ENCODE data around the gene GRB10.

GRB10 gene

DNA sequence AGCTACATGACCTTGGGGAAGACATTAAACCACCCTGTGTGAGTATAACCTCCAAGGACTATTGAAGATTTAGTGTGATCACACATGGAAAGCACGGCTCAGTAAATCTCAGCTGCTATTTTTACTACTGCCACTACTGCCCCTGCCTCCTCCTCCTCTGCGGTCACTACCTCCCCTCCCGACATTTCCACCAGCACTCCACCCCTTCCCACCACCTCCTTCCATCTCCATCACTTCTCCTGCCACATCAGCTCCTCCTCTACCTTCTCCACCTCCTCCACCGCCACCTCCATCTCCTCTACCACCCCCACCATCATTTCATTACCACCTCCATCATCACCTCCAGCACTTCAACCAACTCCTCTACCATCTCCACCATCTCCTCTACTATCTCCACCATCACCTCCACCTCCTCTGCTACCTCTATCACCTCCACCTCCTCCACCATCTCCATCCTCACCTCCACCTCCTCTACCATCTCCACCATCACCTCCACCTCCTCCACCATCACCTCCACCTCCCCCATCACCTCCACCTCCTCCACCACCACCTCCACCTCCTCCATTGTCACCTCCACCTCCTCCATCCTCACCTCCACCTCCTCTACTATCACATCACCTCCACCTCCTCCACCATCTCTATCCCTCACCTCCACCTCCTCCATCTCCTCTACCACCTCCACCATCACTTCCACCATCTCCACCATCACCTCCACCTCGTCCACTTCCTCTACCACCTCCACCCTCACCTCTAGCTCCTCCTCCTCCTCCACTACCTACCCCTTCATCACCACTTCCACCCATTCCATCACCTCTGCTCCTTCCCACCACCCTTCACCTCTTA, 69.4 kb downstream of the GRB10 start:
- no peak for DNase-seq

DNA sequence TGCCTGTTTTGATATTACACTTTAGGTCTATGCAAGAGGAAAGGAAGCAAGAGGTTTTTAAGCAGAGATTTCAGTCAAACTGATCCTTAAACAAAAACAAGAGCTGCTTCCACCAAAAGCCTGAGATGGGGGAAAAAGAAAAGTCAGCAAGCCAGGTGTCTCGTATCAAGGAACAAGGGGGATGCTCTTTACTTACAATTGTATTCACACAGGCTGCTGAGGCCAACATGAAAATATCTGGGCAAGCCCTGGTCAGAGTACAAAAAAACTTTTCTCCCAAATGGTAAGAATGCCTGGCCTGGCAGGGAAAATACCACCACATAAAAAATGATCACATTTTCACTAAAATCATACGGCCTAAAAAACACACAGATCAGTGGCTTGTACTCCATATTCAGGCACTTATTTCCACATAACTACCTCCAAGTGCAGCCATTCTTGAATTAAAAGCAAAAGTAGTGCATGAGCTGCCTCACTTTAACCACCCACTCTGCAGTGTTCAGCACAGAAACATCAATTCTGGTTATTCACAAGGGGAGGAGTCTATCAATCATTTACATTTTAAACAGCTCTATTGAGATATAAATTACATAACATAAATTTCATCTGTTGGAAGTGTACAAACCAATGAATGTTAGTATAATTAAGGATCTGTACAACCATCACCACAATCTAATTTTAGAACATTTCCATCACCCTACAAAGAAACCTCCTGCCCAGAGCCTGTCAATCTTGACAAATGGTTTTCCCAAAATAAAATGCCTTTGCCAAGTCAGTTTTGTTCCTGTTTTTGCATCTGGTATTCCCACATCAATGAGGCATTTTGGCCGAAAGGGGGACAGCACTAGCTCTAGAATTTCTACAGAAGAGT, 70.2 kb downstream of the GRB10 start:
- DNase-seq: no peak

DNA sequence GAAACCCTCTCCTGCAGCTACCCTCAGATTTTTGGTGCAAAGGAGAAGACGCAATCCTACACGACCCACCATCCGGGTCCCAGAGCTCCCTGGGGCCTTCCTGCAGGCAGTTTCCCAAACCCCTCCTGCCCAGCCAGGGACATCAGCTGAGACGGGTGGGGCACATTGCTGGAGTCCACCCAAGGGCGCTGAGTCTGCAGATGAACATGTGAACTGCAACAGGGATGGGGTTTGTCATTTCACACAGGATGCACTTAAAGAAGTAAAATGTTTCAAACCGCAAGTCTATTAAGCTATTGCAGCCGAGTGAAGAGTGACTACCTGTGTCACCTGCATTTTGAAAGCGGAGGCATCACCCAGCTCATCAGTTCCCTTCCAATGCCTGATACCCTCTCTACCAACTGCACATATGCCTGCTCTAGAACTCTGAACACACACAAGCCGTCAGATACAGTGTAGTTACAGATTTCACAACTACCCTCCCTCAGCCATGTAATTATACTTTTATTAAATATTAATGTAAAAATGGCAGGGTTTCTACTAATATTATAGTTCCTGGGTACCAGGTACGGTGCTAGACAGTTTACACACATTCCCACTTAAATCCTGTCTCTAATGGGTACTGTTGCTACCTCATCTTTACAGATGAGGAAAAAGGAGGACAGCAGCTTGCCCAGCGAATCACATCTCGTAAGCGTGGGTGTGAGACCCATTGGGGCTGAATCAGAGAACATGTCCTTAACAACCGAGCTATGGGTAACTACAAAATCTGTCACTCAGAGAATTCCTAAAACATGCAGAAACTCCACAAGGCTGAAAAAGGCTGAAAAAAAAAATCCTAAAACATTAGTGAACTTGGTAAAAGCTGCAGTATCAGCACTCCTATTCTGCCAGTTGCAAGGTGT, 71.2 kb downstream of the GRB10 start:
- no peak for DNase-seq

DNA sequence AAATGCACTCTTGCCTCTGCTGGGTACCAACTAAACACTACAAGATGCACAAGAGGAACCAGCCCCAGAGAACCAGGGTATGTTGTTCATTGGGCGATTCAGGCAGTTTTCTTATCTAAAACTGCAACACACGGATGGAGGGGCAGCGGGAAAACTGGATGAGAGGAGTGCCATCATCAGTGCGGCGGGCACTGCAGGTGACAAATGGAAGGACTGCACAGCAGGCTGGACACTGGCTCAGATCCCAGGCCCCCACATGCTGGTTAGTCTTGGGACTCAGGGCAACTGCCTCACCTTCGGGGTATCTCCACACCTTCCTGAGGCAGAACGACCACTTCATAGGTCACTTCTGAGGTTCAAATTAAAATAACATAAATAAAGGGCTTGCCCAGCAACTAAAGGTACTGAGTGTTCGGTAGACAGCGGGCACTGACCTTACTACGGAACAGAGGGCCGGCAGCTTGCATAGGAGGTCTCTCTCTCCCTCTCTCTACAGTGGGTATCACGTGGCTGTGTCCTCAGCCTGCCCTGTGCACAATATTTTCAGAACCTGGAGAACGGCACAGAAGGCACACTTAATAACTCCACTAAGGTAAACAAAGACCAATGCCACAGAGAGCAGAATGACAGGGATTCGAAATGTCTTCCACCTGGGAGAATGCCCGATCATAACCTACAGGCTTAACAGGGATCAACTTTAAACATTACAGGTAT, 72.1 kb downstream of the GRB10 start:
- no peak for DNase-seq

DNA sequence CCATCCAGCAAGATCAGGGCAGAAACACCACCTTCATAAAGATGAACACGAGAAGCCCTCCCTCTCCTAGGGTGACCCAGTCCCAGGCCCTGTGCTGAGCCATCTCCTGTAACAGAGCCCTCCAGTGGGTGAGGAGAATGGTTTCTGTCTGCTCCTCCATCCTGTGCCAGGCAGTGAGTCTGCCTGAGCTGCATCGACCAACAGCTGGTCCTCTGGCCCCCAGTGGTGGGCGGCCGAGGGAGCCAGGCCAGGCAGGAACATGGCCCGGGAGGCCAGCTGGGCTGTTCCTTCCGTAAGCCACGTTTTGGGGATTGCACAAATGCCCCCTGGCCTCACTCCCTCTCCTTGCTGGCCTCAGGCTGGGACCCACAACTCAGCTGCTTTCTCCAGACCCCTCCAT, 73.5 kb downstream of the GRB10 start:
- DNase-seq: no peak

DNA sequence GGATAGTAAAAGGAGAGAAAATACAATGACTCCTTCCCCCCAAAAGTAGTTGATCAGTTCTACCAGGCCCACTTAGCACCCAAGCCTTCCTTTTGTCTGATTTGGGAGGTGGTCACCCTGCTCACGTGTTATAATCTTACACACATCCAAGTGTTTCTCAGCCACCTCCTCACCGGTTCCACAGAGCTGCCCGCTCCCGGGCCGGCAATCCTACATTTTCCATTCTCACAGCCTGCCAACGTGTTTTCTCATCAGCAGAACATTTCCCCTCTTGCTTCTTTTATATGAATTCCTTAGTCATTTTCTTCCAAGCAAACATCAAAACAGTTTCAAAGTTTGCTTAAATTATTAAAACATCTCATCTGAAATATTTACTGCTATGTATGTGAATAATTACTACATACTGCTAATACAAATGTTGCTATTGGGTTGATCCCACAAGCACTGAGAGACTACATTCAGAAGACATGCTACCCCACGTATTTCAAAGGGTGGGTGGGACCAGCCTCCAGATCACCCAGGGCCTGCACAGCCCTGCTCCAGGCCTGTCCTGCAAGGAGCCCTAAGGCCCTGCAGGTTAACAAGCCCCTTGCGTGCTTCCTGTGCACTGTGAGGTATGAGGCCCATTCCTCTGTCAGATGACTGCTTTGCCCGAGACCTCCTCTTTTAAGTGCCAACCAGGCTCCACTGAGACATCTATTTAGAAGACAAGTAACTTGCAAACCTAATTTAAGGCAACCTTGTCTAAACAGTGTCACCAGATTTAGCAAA, 75.3 kb downstream of the GRB10 start:
- DNase-seq: no peak

DNA sequence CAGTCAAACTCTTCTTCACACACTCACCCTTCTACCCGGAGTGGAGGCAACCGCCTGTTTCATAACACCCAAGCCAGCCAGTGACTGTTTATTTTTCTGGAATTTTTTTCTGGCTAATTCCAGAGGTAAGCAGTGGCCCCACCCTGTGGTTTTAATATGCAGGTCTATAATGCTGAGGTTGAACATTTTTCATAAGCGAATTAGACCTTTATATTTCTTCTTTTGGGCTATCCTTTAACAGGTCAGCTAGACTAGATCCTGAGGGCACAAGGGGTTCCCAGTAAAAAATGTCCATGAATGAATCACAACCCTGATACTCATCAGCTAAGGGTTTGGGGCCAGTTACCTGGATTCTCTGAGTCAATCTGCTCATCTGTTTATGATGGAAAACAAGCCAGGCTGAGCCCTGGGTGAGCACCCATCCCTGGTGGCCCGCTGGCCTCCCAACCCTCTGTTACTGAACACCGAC, 76.2 kb downstream of the GRB10 start:
- DNase-seq: no peak

DNA sequence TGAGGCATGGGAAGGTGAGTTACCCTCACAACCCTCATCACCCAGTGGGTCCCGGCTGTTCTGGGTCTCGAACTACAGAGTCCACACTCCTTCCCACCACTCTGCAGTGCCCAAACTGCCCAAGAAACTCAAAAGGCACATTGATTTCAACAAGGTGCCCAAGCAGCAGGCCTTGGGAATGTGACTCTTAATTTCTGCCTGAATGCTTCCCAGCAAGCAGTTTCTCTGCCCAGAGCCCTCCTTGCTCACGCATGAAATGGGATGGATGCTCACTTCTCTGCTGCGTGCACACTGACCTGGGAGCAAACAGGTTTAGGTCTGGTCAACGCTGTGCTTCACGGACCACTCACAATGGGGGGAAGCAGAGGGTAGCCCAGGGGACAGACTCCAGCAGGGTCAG, 77.9 kb downstream of the GRB10 start:
- DNase-seq: no peak

DNA sequence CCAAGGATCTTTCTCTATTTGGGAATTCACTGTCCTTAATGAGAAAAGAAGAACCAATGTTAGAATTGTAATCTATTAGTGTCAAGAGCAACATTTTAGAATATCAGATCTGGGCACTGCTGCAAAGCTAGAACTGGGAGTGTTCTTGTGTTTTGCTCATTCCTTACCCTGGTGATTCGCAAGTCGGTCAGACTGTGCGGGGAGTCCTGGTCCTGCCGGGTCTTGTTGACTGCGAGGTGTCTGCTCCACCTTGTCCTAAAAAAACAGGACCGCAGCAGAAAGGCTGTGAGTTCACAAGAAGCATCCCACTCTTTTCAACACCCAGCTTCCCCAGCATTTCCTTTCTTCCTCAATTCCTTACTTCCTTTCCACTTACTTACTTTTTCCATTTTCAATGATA, 79.0 kb downstream of the GRB10 start:
- DNase-seq: no peak

DNA sequence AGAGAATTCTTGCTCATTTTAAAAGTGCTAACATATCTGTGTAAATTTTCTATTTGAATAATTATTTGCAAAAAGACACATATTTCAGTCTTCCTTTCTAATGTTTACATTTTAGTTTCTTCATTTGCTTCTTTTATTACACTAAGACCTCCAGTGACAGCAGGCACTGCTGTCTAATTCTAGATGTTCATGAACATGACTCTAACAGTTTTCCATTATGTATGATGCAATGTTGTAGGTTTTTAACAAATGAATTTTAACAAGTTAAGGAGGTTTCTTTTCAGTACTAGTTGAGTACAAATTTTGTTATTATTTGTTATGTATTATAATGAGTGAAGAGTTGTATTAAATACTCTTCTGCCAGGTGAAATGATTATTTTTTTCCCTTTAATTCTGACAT, 83.6 kb downstream of the GRB10 start:
- DNase-seq: no peak

DNA sequence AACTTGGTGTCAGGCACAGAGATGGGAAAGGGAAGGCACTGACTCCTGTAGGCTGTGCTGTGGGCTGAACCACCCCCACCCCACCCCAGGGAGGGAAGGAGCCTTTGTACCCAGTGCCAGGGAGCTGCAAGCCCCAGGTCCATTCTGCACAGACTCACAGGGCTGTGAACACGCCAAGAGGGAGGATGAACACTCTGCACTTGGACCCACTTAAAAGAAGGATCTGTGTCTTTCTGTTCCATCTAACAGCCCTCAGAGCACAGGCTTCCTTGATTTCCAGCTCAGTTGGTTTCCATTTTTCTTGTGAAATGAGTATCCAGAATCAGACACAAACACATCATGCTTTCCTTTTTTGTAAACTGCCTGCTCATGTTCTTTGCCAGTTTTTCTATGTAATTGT, 84.9 kb downstream of the GRB10 start:
- DNase-seq: no peak

DNA sequence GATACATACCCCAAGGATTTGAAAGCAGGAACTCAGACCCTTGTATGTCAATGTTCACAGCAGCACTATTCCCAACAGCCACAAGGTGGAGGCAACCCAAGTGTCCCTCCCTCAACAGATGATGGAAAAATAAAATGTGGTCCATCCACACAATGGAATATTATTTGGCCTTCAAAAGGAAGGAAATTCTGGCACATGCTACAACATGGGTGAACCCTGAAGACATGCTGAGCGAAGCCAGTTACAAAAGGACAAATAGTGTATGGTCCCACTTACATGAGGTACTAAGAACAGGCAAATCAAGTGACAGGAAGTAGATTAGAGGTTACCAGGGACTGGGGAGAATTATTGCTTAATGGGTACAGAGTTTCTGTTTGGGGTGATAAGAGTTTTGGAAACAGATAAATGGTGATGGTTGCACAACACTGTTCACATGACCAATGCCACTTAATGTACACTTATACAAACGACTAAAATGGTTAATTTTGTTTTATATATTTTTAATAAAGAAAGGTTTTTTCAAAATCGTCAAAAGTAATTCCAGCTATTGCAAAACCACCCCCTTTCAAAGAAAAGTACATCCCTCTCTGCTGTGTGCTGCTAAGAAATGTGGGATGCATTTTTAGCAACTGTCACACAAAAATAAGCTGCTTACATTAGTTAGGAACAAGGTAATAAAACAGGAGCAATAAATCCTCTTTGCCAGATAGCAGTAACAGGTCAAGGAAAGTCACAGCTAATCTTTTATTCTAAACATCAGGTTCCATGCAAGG, 85.7 kb downstream of the GRB10 start:
- peak; percentile 17 for DNase-seq

DNA sequence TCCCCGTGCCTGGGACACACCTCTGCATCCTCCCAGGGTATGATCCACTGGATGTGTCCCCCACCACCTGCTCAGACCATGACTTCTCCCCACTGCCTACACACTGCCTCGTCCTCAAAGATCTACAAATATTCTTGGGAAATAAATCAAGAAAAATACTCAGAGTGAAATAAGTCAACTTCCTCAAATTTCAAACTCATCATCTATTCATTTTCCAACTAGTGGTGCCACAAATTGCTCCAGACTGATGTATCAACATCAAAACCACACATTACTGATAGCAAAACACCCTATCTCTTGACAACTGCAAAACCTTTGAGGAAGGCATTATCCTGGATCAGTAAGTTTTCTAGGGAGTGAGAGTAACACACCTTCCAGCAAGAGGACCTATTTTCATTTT, 87.7 kb downstream of the GRB10 start:
- no peak for DNase-seq

DNA sequence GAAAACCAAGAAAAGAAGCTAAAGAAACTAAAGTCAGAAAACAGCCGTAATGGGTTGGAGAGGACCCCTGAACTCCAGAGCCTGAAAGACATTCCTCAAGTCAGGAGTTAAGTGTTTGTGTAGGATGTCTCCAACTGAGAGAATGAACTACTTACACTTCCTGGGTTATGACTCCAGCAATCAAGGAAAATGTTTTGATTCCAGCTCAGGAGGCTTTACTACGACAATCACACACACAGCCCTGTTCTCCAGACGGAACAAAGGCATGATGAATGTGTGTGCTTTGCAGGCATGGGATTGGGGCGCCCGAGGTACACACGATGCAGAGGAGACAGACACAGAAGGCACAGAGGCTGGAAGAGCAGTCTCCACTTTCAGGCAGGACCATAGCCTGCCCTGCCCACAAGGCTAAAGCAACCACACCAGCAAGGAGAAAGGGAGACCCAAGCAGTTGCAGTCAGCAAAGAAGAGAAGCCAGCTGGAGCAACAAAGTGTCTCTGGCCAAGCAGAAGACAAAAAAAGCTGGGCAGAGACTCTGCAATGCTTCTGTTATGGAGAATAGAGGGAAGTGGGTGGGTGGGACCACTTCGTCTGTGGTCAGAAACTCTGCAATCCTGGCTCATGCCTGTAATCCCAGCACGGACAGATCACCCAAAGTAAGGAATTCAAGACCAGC, 89.1 kb downstream of the GRB10 start:
- no peak for DNase-seq

DNA sequence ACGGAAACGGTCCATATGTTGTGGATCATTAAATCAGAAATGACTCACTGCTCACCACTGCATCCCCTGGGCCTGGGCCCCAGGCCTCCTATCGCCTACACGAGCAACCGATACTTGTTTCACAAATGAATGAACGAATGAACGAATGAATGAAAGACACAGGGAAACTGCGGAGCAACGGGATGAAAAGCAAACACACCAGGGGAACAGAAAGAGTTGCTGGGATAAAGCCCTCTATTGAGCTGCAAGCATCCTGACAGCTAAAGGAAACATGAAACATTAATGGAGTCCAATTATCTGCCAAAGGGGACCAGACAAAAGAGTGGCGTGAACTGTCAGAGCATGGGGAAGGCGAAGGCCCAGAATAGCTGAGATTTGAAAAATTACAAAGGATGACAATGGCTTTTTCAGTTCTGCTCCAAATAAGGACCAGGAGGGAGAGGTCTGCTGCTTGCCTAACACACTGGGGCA, 92.1 kb downstream of the GRB10 start:
- DNase-seq: no peak

DNA sequence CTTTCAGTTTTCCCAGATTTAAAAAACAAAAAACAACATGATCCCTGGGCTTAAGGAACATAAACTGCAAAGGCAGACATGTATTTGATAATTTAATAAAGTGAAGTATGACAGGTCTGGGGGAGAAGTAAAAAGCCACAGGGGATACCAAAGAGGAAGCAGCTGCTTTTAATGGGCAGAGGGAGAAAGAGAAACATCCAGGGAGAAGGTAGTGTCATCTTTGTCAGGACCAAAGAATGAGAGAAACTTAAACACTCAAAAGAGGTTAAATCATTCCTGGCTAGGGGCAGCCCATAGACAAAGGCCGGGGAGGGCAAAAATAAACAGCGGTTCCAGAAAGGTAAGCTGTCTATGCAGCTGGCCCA, 94.5 kb downstream of the GRB10 start:
- no peak for DNase-seq

DNA sequence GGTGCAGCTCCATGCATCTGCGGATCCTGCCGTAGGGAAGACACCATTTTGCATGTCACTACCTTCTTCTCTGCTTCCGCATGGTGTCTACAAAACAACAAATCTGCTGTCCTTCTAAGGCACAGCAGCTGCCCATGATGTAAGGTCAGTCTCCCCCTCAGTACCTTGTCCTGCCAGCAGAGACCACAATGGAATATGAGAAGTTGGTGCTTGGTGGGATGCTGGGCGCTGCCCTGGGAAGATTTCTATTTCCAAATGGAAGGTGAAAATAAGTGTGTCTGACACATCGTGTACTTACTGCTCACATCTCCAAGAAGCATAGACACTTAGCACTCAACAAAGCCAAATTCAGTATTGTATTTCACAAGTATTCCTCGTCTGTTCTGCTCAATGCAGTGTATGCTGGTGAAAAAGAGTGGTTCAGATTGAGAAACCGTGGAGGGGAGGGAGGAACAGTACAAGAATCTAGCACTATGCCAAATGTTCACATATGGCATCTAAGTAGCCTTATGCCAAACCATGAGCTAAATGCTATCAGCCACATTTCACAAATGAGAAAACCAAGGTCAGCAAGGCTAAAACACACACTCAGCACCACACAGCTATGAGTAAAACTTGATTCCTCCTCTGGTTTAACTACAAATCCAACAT, 95.0 kb downstream of the GRB10 start:
- DNase-seq: no peak

DNA sequence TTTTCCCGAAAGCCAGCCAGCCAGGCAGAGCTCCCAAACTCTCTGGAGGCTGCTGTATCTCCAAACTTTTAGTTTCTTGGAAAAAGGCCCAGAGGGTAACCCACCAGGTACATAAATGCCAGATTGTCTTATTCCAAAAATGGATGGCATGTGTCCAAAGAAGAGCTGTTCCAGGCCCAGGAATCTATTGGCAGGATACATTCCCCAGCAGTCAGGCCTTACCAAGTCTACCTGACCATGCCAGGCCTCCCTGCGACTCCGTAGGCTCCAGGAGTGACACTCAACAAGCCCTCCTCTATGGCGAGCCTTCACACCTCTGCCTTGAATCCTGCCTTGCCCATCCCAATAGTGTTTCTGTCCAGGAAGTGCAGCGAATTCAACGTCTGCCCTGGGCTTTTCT, 95.6 kb downstream of the GRB10 start:
- DNase-seq: no peak

All from activated CD4-positive, alpha-beta T cell treated with anti-CD3 and anti-CD28 coated beads for 48 hours (primary cell).